ENCODE measurements around the gene TRIP12.

TRIP12 gene

GRCh38 chr2:229880892-229881586 lies 40.8 kb downstream of the TRIP12 start:
- Histone ChIP-seq H3K4me3 (ENCODE audit: control insufficient read depth in 1 of 7, extremely low read depth in 1 of 7, insufficient read depth in 4 of 7, low read depth in 2 of 7, low read length in 6 of 7) (no peak overlapping the region), H3K9me3 (ENCODE audit: control extremely low read depth in 1 of 5, control insufficient read depth in 4 of 5, insufficient read depth in 2 of 5, low read depth in 1 of 5, low read length in 4 of 5) (no peaks in the 10 kb centered on the region), H3K27ac (ENCODE audit: insufficient read depth in 1 of 2, low read depth in 1 of 2, low read length in 2 of 2, poor library complexity in 1 of 2, severe bottlenecking in 2 of 2) (no peak overlapping the region), H3K36me3 (ENCODE audit: control insufficient read depth in 4 of 4, insufficient read depth in 4 of 4, low read length in 3 of 4) (peaks cover 11 to 38% (median 22%) of the 10 kb centered on the region in 4 experiments), H3K27me3 (replicated peaks in 2 of 5; ENCODE audit: control insufficient read depth in 4 of 5, insufficient read depth in 5 of 5, low read length in 4 of 5) (no peaks in the 10 kb centered on the region), H3K4me1 (ENCODE audit: control extremely low read depth in 1 of 4, control insufficient read depth in 4 of 4, insufficient read depth in 4 of 4, low read length in 3 of 4) (no peaks in the 10 kb centered on the region)
- WGBS (ENCODE audit: insufficient coverage), result 100% methylated on average over 1 of the region's 5 CpGs
- ChIA-PET CTCF (no interaction called here), POLR2A (interaction anchor here (0.5 kb wide), 1 partner anchor 58 kb away, joined by 3 read pairs; no protein-coding TSS in a partner anchor)
- no peak for DNase-seq

GRCh38 chr2:229879191-229879950 lies 42.4 kb downstream of the TRIP12 start:
- Histone ChIP-seq H3K9me3 (ENCODE audit: control extremely low read depth in 1 of 5, control insufficient read depth in 4 of 5, insufficient read depth in 2 of 5, low read depth in 1 of 5, low read length in 4 of 5) (no peaks in the 10 kb centered on the region), H3K27me3 (replicated peaks in 2 of 5; ENCODE audit: control insufficient read depth in 4 of 5, insufficient read depth in 5 of 5, low read length in 4 of 5) (no peaks in the 10 kb centered on the region), H3K4me1 (ENCODE audit: control extremely low read depth in 1 of 4, control insufficient read depth in 4 of 4, insufficient read depth in 4 of 4, low read length in 3 of 4) (no peaks in the 10 kb centered on the region), H3K4me3 (ENCODE audit: control insufficient read depth in 1 of 7, extremely low read depth in 1 of 7, insufficient read depth in 4 of 7, low read depth in 2 of 7, low read length in 6 of 7) (no peak overlapping the region), H3K27ac (ENCODE audit: insufficient read depth in 1 of 2, low read depth in 1 of 2, low read length in 2 of 2, poor library complexity in 1 of 2, severe bottlenecking in 2 of 2) (no peak overlapping the region), H3K36me3 (ENCODE audit: control insufficient read depth in 4 of 4, insufficient read depth in 4 of 4, low read length in 3 of 4) (peaks cover 9 to 42% (median 22%) of the 10 kb centered on the region in 4 experiments)
- DNase-seq, result no peak
- whole genome bisulfite sequencing (ENCODE audit: insufficient coverage), result 100% methylated on average over 4 of the region's 6 CpGs
- ChIA-PET POLR2A (no interaction called here), CTCF (interaction anchor here (1.2 to 2.1 kb wide), 2 partner anchors 10 to 31 kb away, joined by 3 to 5 read pairs; no protein-coding TSS in a partner anchor)

- Histone ChIP-seq H3K4me3 (ENCODE audit: control insufficient read depth in 1 of 7, extremely low read depth in 1 of 7, insufficient read depth in 4 of 7, low read depth in 2 of 7, low read length in 6 of 7) (no peak overlapping the region), H3K4me1 (ENCODE audit: control extremely low read depth in 1 of 4, control insufficient read depth in 4 of 4, insufficient read depth in 4 of 4, low read length in 3 of 4) (peaks cover 0 to 5% (median 0%) of the 10 kb centered on the region in 4 experiments), H3K27ac (ENCODE audit: insufficient read depth in 1 of 2, low read depth in 1 of 2, low read length in 2 of 2, poor library complexity in 1 of 2, severe bottlenecking in 2 of 2) (no peak overlapping the region), H3K36me3 (ENCODE audit: control insufficient read depth in 4 of 4, insufficient read depth in 4 of 4, low read length in 3 of 4) (peaks cover 9 to 42% (median 28%) of the 10 kb centered on the region in 4 experiments), H3K27me3 (replicated peaks in 2 of 5; ENCODE audit: control insufficient read depth in 4 of 5, insufficient read depth in 5 of 5, low read length in 4 of 5) (no peaks in the 10 kb centered on the region), H3K9me3 (ENCODE audit: control extremely low read depth in 1 of 5, control insufficient read depth in 4 of 5, insufficient read depth in 2 of 5, low read depth in 1 of 5, low read length in 4 of 5) (no peaks in the 10 kb centered on the region)
- CTCF ChIA-PET, result interaction anchor here (1.0 to 1.3 kb wide), 4 partner anchors 9 to 96 kb away, joined by 3 to 5 read pairs (median 3); no protein-coding TSS in a partner anchor
- POLR2A ChIA-PET, result interaction anchor here (0.5 kb wide), 1 partner anchor 19 kb away, joined by 5 read pairs; no protein-coding TSS in a partner anchor
- DNase-seq, result no peak
- no CpG with 5 or more reads among the region's 2 CpGs for WGBS (ENCODE audit: insufficient coverage)
These were observed 46.3 kb downstream of the TRIP12 start for GRCh38 chr2:229875549-229875948.

GRCh38 chr2:229874647-229875046 lies 47.2 kb downstream of the TRIP12 start:
- Histone ChIP-seq H3K9me3 (ENCODE audit: control extremely low read depth in 1 of 5, control insufficient read depth in 4 of 5, insufficient read depth in 2 of 5, low read depth in 1 of 5, low read length in 4 of 5) (no peaks in the 10 kb centered on the region), H3K4me1 (ENCODE audit: control extremely low read depth in 1 of 4, control insufficient read depth in 4 of 4, insufficient read depth in 4 of 4, low read length in 3 of 4) (peaks cover 0 to 5% (median 0%) of the 10 kb centered on the region in 4 experiments), H3K36me3 (ENCODE audit: control insufficient read depth in 4 of 4, insufficient read depth in 4 of 4, low read length in 3 of 4) (peaks cover 10 to 42% (median 25%) of the 10 kb centered on the region in 4 experiments), H3K4me3 (ENCODE audit: control insufficient read depth in 1 of 7, extremely low read depth in 1 of 7, insufficient read depth in 4 of 7, low read depth in 2 of 7, low read length in 6 of 7) (no peak overlapping the region), H3K27ac (ENCODE audit: insufficient read depth in 1 of 2, low read depth in 1 of 2, low read length in 2 of 2, poor library complexity in 1 of 2, severe bottlenecking in 2 of 2) (no peak overlapping the region), H3K27me3 (replicated peaks in 2 of 5; ENCODE audit: control insufficient read depth in 4 of 5, insufficient read depth in 5 of 5, low read length in 4 of 5) (no peaks in the 10 kb centered on the region)
- WGBS (ENCODE audit: insufficient coverage), result 92% methylated on average over 2 of the region's 4 CpGs
- POLR2A ChIA-PET, result no interaction called here
- CTCF ChIA-PET, result interaction anchor here (0.5 to 1.3 kb wide), 2 partner anchors 10 to 75 kb away, joined by 3 read pairs; no protein-coding TSS in a partner anchor
- DNase-seq, result no peak

- peaks cover 0 to 5% (median 0%) of the 10 kb centered on the region in 4 experiments for H3K4me1 ChIP-seq (ENCODE audit: control extremely low read depth in 1 of 4, control insufficient read depth in 4 of 4, insufficient read depth in 4 of 4, low read length in 3 of 4)
- no peak overlapping the region for H3K27ac ChIP-seq (ENCODE audit: insufficient read depth in 1 of 2, low read depth in 1 of 2, low read length in 2 of 2, poor library complexity in 1 of 2, severe bottlenecking in 2 of 2)
- H3K27me3 ChIP-seq (replicated peaks in 2 of 5; ENCODE audit: control insufficient read depth in 4 of 5, insufficient read depth in 5 of 5, low read length in 4 of 5), result no peaks in the 10 kb centered on the region
- H3K9me3 ChIP-seq (ENCODE audit: control extremely low read depth in 1 of 5, control insufficient read depth in 4 of 5, insufficient read depth in 2 of 5, low read depth in 1 of 5, low read length in 4 of 5), result no peaks in the 10 kb centered on the region
- H3K4me3 ChIP-seq (ENCODE audit: control insufficient read depth in 1 of 7, extremely low read depth in 1 of 7, insufficient read depth in 4 of 7, low read depth in 2 of 7, low read length in 6 of 7), result no peak overlapping the region
- ChIA-PET POLR2A (no interaction called here), CTCF (interaction anchor here (1.0 to 1.2 kb wide), 2 partner anchors 18 to 69 kb away, joined by 3 to 4 read pairs; no protein-coding TSS in a partner anchor)
- no CpG with 5 or more reads among the region's 1 CpG for WGBS (ENCODE audit: insufficient coverage)
- peaks cover 18 to 44% (median 21%) of the 10 kb centered on the region in 4 experiments for H3K36me3 ChIP-seq (ENCODE audit: control insufficient read depth in 4 of 4, insufficient read depth in 4 of 4, low read length in 3 of 4)
- peak in 1 of 3 donors; percentile 12 for DNase-seq
These were observed 48.7 kb downstream of the TRIP12 start for GRCh38 chr2:229873123-229873581.

GRCh38 chr2:229870903-229871656 lies 50.7 kb downstream of the TRIP12 start:
- 98% methylated on average over 5 of the region's 6 CpGs for WGBS (ENCODE audit: insufficient coverage)
- no peak overlapping the region for H3K27ac ChIP-seq (ENCODE audit: insufficient read depth in 1 of 2, low read depth in 1 of 2, low read length in 2 of 2, poor library complexity in 1 of 2, severe bottlenecking in 2 of 2)
- H3K9me3 ChIP-seq (ENCODE audit: control extremely low read depth in 1 of 5, control insufficient read depth in 4 of 5, insufficient read depth in 2 of 5, low read depth in 1 of 5, low read length in 4 of 5), result no peaks in the 10 kb centered on the region
- ChIA-PET CTCF (no interaction called here), POLR2A (no interaction called here)
- DNase-seq, result no peak
- H3K4me1 ChIP-seq (ENCODE audit: control extremely low read depth in 1 of 4, control insufficient read depth in 4 of 4, insufficient read depth in 4 of 4, low read length in 3 of 4), result peaks cover 0 to 5% (median 0%) of the 10 kb centered on the region in 4 experiments
- H3K4me3 ChIP-seq (ENCODE audit: control insufficient read depth in 1 of 7, extremely low read depth in 1 of 7, insufficient read depth in 4 of 7, low read depth in 2 of 7, low read length in 6 of 7), result no peak overlapping the region
- H3K27me3 ChIP-seq (replicated peaks in 2 of 5; ENCODE audit: control insufficient read depth in 4 of 5, insufficient read depth in 5 of 5, low read length in 4 of 5), result no peaks in the 10 kb centered on the region
- peaks cover 8 to 36% (median 15%) of the 10 kb centered on the region in 4 experiments for H3K36me3 ChIP-seq (ENCODE audit: control insufficient read depth in 4 of 4, insufficient read depth in 4 of 4, low read length in 3 of 4)

Measured in common myeloid progenitor, CD34-positive (primary cell).